A673 (cell line): ENCODE data around the gene DDB1.

ENCODE experiments used
- CTCF ChIP-seq: fragments of 300-800, 200-600 bp; sonication (generic); conservative IDR thresholded peaks from 2 replicates; pipeline ENCODE4 v1.5.1; 2017; ENCODE audit warnings: low read depth, mild to moderate bottlenecking, antibody characterized with exemption, low read length, moderate library complexity, mixed read lengths
- EZH2 ChIP-seq: fragments of 200-600 bp; sonication (generic); IDR thresholded peaks from 2 replicates; pipeline ENCODE4 v1.6.1; 2017; ENCODE audit warnings: borderline replicate concordance, low read depth, mild to moderate bottlenecking, mixed read lengths, antibody characterized with exemption, low read length; ENCODE audit not compliant: poor library complexity, severe bottlenecking

GRCh38 chr11:61297746-61298145 lies 35.2 kb downstream of the DDB1 start:
- TF ChIP-seq CTCF (no peak), EZH2 (no peak)
